Activated naive CD8-positive, alpha-beta T cell treated with anti-CD3 and anti-CD28 coated beads, Interleukin-2, amount 10 ng/mL, durations not matched to agents 7 days and 5 days (primary cell): ENCODE data around the gene TAS2R5. TPM values are rescaled to one million over a fixed set of nuclear protein-coding genes. Genes with fewer than 3 reads are reported as not detected.
"Not testable (repeated sequence)": the region's sequence is repeated elsewhere in the genome, so short reads cannot be mapped to it uniquely, and the experiment has no call there.

Experiments
- ATAC-seq: fragments of 150-1000 bp; cut with Tn5 transposase; one replicate; pipeline ENCODE4 v1.10.0; 2021; ENCODE audit warnings: low read depth, moderate library complexity
- POLR2A ChIA-PET: fragments of 350-600 bp; sonication (Branson Sonifier 250); formaldehyde crosslinking; loops from one replicate; lab custom pipeline; 2021; ENCODE audit warnings: antibody characterized with exemption; lab: Charles Lee
- DNase-seq: peaks from one replicate; pipeline ENCODE4 v3.0.0; 2021
- H3K27ac Mint-ChIP-seq: one replicate; pipeline ENCODE4 v1.8.0; 2022; ENCODE audit warnings: mild to moderate bottlenecking, mixed read lengths
- H3K27me3 Mint-ChIP-seq: one replicate; pipeline ENCODE4 v1.8.0; 2022; ENCODE audit warnings: mild to moderate bottlenecking, moderate library complexity, mixed read lengths
- H3K36me3 Mint-ChIP-seq: one replicate; pipeline ENCODE4 v1.8.0; 2021; ENCODE audit warnings: mild to moderate bottlenecking, mixed read lengths
- H3K4me1 Mint-ChIP-seq: one replicate; pipeline ENCODE4 v1.8.0; 2021; ENCODE audit warnings: mixed read lengths
- H3K4me3 Mint-ChIP-seq: one replicate; pipeline ENCODE4 v1.8.0; 2022; ENCODE audit warnings: mild to moderate bottlenecking, moderate library complexity, mixed read lengths
- H3K9me3 Mint-ChIP-seq: one replicate; pipeline ENCODE4 v1.8.0; 2021; ENCODE audit warnings: mixed read lengths
- total RNA-seq, 2 experiments: library from RNA; stranded (reverse); gene quantifications; one replicate each; pipeline ENCODE4 v1.2.3, GENCODE V29; 2021

Gene TAS2R5
- total RNA-seq, 2 experiments from 2014 or later = 1.7 to 2.6 TPM

GRCh38 chr7:141822432-141822831, 32.4 kb downstream of the TAS2R5 start:
- H3K36me3 Mint-ChIP-seq, ATAC-seq, POLR2A ChIA-PET, H3K9me3 Mint-ChIP-seq, H3K4me3 Mint-ChIP-seq, DNase-seq, H3K27me3 Mint-ChIP-seq, H3K4me1 Mint-ChIP-seq, H3K27ac Mint-ChIP-seq: not testable (repeated sequence)

DNA sequence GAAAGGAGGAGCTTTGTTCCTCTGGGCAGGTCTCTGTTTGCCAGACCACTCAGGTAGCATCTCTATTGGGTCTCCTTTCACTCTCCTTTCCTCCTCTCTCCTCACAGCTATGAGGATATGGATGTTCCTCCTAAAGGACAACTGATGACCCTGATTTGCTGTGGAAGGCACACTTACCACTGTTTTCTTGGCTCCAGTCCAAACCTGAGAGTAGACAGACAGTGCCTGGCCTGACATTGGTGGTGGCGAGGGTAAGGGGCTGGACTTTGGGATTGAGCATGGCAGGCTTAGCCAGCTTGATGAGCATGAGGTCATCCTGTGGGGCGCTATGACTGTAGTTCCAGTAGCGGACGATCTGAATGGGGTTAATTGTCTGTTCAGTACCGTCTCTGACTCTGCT, 47.7 kb downstream of the TAS2R5 start:
- H3K9me3 Mint-ChIP-seq = no peaks in the 10 kb centered on the region
- no peaks in the 10 kb centered on the region for H3K27me3 Mint-ChIP-seq
- no peak overlapping the region for H3K27ac Mint-ChIP-seq
- no peak overlapping the region for H3K4me3 Mint-ChIP-seq
- POLR2A ChIA-PET = no interaction called here
- no peaks in the 10 kb centered on the region for H3K4me1 Mint-ChIP-seq
- DNase-seq = no peak
- no peak for ATAC-seq
- no peaks in the 10 kb centered on the region for H3K36me3 Mint-ChIP-seq

- DNase-seq = no peak
- H3K27me3 Mint-ChIP-seq = no peaks in the 10 kb centered on the region
- H3K4me3 Mint-ChIP-seq = no peak overlapping the region
- H3K27ac Mint-ChIP-seq = no peak overlapping the region
- H3K36me3 Mint-ChIP-seq = no peaks in the 10 kb centered on the region
- no peak for ATAC-seq
- H3K4me1 Mint-ChIP-seq = no peaks in the 10 kb centered on the region
- H3K9me3 Mint-ChIP-seq = no peaks in the 10 kb centered on the region
- POLR2A ChIA-PET = no interaction called here
Measured at GRCh38 chr7:141838581-141838980, 48.6 kb downstream of the TAS2R5 start.

DNA sequence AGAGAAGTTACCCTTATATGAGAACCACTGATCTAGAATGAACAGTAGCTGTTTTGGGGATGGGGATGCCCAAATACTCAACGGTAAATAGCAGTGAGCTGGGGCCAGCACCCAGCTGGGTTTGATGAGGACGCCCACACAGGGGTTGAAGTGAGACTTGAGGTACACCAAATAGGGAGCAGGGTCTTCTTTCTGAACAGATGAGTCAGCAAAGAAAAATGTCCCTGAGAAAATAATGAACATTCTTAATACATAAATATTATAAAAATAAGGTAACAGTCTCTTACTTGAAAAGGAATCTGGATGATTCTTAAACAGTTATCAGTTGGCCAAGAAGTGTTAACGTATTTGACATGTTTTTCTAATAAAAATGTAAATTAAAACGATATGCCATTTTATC, 49.2 kb downstream of the TAS2R5 start:
- no peaks in the 10 kb centered on the region for H3K4me1 Mint-ChIP-seq
- ATAC-seq = no peak
- DNase-seq = no peak
- no peak overlapping the region for H3K4me3 Mint-ChIP-seq
- no peaks in the 10 kb centered on the region for H3K27me3 Mint-ChIP-seq
- POLR2A ChIA-PET = no interaction called here
- H3K27ac Mint-ChIP-seq = no peak overlapping the region
- H3K9me3 Mint-ChIP-seq = no peaks in the 10 kb centered on the region
- H3K36me3 Mint-ChIP-seq = no peaks in the 10 kb centered on the region

DNA sequence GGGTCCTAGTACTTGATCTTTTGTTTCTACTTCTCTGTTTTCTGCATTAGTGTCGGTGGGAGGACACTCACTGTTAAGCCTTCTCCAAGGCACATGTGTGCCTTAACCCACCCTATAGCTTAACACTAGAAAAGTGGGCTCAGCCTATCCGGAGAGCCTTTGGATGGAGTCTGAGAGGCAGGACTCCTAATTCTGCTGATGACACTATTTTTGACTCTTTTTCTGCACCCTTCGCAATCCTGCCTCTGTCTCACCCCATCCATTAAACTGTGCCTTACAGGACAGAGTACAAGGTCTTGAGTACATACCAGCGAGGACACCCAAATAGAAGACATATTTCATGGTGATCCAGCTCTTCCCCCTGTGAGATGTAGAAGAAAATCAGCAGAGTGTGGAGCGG, 50.7 kb downstream of the TAS2R5 start:
- H3K36me3 Mint-ChIP-seq = no peaks in the 10 kb centered on the region
- no peaks in the 10 kb centered on the region for H3K4me1 Mint-ChIP-seq
- POLR2A ChIA-PET = no interaction called here
- ATAC-seq (no peak), DNase-seq (no peak)
- H3K27ac Mint-ChIP-seq = no peak overlapping the region
- no peaks in the 10 kb centered on the region for H3K9me3 Mint-ChIP-seq
- no peak overlapping the region for H3K4me3 Mint-ChIP-seq
- no peaks in the 10 kb centered on the region for H3K27me3 Mint-ChIP-seq

Other genes with a start within 250 kb of the TAS2R5 start
- gene AGK, start 238.8 kb upstream of the TAS2R5 start, total RNA-seq = 10 to 100 TPM; 39.9 to 40.3 TPM
- gene DENND11, start 88.1 kb upstream of the TAS2R5 start, total RNA-seq = 10 to 100 TPM; 42.4 to 46.1 TPM
- not detected for gene WEE2, start 81.9 kb upstream of the TAS2R5 start, total RNA-seq
- gene SSBP1, start 51.9 kb upstream of the TAS2R5 start, total RNA-seq = 100 to 1,000 TPM; 106 to 117 TPM
- gene TAS2R3, start 26.1 kb upstream of the TAS2R5 start, total RNA-seq = 1 to 10 TPM; 2.9 to 3.1 TPM
- gene TAS2R4, start 13.5 kb upstream of the TAS2R5 start, total RNA-seq = 1 to 10 TPM; 1.4 to 1.9 TPM
- gene PRSS37, start 51.3 kb downstream of the TAS2R5 start, total RNA-seq = not detected
- gene OR9A4, start 126.2 kb downstream of the TAS2R5 start, total RNA-seq = not detected
- under 1 TPM; 0.44 to 0.60 TPM for gene CLEC5A, start 156.8 kb downstream of the TAS2R5 start, total RNA-seq
- gene TAS2R38, start 183.6 kb downstream of the TAS2R5 start, total RNA-seq = not detected
- gene MGAM, start 205.7 kb downstream of the TAS2R5 start, total RNA-seq = not detected